Activated T-cell treated with anti-CD3 and anti-CD28 coated beads, Interleukin-2, amount 50 U/mL, for 48 hours (primary cell): ENCODE measurements around the gene TMEM128.
"Not testable (repeated sequence)": the region's sequence is repeated elsewhere in the genome, so short reads cannot be mapped to it uniquely, and the experiment has no call there.

ENCODE experiments used
- DNase-seq, 2 experiments: peaks; one replicate each; pipeline ENCODE4 v3.0.0-alpha.2; 2020

The TMEM128 gene

GRCh38 chr4:4254199-4254598 lies 6.2 kb upstream of the TMEM128 start:
- no peak for DNase-seq

- no peak for DNase-seq
These were observed 1.8 kb upstream of the TMEM128 start for GRCh38 chr4:4249866-4250265.

DNA sequence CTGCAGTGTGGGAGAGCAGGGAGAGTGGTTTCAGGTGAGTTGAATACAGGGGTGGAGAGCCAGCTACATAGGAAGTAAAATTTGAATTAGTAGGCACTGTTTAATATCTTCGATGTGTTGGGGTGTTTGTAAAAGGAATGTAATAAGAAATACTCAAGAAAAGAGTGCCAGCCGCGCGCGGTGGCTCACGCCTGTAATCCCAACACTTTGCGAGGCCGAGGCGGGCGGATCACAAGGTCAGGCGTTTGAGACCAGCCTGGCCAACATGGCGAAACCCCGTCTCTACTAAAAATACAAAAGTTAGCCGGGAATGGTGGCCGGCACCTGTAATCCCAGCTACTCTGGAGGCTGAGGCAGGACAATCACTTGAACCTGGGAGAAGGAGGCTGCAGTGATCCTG lies 1.3 kb upstream of the TMEM128 start:
- not testable (repeated sequence) for DNase-seq

DNA sequence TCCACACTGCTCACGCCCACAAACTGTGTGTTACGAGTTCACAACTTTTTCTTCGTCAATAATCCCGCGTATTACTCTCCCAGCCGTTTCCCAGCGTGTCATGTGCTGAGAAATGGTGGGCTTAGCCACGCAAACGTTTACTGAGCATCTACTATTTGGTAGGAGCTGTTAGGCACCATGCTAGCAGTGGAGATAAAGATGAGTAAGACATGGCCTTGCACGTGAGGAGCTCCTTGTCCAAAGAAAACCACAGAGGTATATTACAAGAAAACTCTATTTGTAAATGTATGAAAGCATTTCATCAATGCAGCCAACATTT lies 821 bp upstream of the TMEM128 start:
- no peak for DNase-seq

GRCh38 chr4:4247696-4248028 lies 361 bp downstream of the TMEM128 start:
- DNase-seq: no peak

DNA sequence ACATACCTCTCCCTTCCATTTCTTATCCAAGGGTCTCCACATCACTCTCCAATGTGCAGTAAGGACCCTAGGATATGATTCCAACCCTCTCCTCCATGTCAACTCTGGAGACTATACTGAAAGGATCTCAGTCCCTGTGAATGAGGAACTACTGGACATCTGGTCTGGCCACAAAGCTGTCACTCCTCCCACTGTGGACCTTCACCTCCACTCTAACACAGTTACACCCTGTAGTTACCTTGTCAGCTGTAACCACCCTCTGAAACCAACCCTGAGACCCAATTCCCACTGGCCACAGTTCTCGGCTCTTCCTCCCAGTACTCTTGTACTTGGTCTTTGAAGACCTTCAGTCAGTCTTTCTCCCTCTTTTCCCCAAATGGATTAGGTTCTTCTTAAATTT lies 2.9 kb downstream of the TMEM128 start:
- DNase-seq: no peak

GRCh38 chr4:4239551-4239950 lies 8.5 kb downstream of the TMEM128 start:
- not testable (repeated sequence) for DNase-seq

DNA sequence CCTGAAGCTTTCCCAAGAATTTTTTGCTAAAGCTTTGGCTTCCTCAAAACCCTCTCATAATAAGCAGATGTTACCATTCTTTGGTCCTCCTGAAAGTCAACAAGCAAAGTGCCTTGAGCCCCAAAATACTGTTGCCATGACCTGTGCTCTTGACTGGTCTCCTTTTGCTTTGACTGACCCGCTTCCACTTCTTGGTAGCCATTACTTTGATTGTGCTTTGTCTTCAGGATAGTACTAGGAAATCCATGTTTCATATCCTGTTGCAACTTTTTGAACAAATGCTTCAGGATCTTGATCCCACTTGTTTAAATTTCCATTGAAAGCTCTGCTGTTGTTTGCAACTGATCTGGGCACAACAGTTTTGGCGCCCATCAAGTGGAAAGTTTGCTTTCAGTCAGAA lies 14.4 kb downstream of the TMEM128 start:
- no peak for DNase-seq

DNA sequence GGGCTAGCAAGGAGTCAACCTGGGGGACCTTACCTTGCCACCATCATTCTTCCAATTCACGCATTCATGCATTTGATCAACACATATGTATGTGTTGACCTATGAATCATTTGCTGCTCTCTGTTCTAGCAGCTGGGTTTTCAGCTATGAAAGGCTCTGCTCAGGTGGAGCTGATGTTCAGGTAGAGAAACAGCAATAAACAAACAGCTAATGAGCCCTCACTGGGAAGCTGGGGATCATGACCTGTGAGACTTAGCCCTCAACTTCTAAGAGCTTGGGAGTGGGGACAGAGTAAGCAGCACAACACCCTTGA lies 19.7 kb downstream of the TMEM128 start:
- no peak for DNase-seq

GRCh38 chr4:4227510-4228355 lies 20.3 kb downstream of the TMEM128 start:
- no peak for DNase-seq

DNA sequence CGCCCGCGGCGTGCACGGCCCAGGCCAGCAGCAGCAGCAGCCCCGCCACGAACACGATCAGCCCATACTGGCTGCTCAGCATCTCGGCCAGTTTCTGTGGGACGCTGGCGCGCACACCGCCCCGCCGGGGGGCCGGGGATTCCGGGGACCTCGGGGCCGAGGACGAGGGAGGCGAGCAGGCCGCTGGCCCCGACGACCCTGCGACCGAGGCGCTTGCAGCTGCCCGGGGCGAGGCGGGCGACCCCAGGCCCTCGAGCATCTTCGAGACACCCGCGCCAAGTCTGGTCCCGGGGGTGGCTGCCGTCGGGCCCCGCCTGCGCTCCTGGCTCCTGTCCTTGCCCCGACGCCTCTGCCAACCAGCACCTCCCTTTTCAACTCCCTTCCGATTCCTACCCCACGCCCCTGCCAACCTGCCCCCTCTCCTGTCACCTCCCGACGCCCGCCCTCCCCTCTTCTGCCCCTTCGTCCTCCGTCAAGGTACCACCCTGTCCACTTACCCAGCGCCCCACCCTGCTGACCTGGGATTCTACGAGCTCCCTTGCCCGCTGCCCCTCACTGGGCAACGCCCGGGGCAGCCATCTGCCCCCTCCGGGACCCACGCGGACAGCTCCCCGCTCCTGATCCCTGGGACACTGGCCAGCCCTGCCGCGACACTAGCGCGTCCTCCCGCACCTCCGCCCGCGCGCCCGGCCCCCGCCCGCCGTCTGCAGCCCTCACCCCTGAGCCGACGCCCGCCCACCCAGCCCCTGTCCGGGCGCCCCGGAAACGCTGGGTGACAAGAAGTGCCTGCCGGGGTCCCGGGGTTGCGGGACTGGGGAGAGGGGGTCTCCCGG lies 21.2 kb downstream of the TMEM128 start, which contains the start of gene OTOP1:
OTOP1 (minus strand) TSS at position 324 of the 833 bp plus-strand sequence; CDS start at position 259, 65 bp downstream.
- no peak for DNase-seq

GRCh38 chr4:4225915-4226605 lies 22.0 kb downstream of the TMEM128 start:
- DNase-seq: no peak

GRCh38 chr4:4217113-4217512 lies 30.9 kb downstream of the TMEM128 start:
- no peak for DNase-seq

GRCh38 chr4:4216648-4217047 lies 31.4 kb downstream of the TMEM128 start:
- no peak for DNase-seq

DNA sequence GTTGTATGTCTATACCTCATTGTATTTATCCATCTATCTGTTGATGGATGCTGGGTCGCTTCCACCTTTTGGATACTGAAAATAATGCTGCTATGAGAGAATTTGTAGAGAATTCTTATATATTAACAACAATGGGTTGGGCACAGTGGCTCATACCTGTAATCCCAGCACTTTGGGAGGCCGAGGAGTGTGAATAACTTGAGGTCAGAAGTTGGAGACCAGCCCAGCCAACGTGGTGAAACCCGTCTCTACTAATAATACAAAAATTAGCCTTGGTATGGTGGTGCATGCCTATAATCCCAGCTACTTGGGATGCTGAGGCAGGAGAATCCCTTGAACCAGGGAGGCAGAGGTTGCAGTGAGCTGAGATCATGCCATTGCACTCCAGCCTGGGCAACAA lies 34.3 kb downstream of the TMEM128 start:
- DNase-seq: not testable (repeated sequence)

- no peak for DNase-seq
These were observed 41.8 kb downstream of the TMEM128 start for GRCh38 chr4:4206204-4206603.

DNA sequence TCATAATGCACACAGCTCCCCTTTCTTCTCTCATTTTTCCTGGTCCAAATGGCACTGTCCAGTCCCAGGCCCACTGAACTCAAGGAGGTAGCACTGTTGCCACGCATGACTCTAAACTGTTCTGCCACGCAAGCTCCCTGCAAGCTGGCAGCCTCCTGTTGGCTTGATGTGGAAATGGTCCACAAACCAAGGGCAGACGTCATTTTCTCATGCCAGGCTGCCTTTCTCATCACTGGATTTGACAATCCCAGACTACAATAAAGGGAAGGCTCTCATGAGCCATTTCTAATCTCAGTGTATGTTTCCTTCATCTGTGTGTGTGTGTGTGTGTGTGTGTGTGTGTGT lies 43.6 kb downstream of the TMEM128 start:
- DNase-seq: no peak

GRCh38 chr4:4203688-4204400 lies 44.2 kb downstream of the TMEM128 start:
- DNase-seq: no peak

- no peak for DNase-seq
These were observed 45.5 kb downstream of the TMEM128 start for GRCh38 chr4:4202510-4202909.

GRCh38 chr4:4200624-4201023 lies 47.4 kb downstream of the TMEM128 start:
- DNase-seq: no peak

GRCh38 chr4:4195354-4195753 lies 52.7 kb downstream of the TMEM128 start:
- no peak for DNase-seq

GRCh38 chr4:4188557-4188956 lies 59.5 kb downstream of the TMEM128 start:
- not testable (repeated sequence) for DNase-seq
